ENCODE results near the gene GREB1L.

Gene GREB1L

GRCh38 chr18:21550510-21550970, 308.5 kb downstream of the GREB1L start:
- H3K4me1 ChIP-seq (ENCODE audit: insufficient read depth, insufficient read length): no peaks in the 10 kb centered on the region
- no peaks in the 10 kb centered on the region for H3K27me3 ChIP-seq (ENCODE audit: insufficient read depth, insufficient read length)
- no peak overlapping the region for H3K9ac ChIP-seq (ENCODE audit: insufficient read length, low read depth)
- DNase-seq (ENCODE audit: low read depth, low spot score): no peak
- H3K36me3 ChIP-seq (ENCODE audit: insufficient read depth, insufficient read length, low read length): peaks cover 11% of the 10 kb centered on the region
- no peak overlapping the region for H3K4me3 ChIP-seq (ENCODE audit: insufficient read length, low read depth)
- TF ChIP-seq YY1 (IDR thresholded peaks at IDR 0.05; ENCODE audit: insufficient read depth, insufficient read length): no peak
- TF ChIP-seq ZNF274 (IDR thresholded peaks at IDR 0.05; ENCODE audit: low read depth, low read length): no peak
- no peak for TF ChIP-seq SUZ12 (IDR thresholded peaks at IDR 0.05; ENCODE audit: extremely low read depth, insufficient read depth, insufficient read length)
- no peaks in the 10 kb centered on the region for H3K9me3 ChIP-seq (ENCODE audit: insufficient read depth, low read length)

- no peaks in the 10 kb centered on the region for H3K4me1 ChIP-seq (ENCODE audit: insufficient read depth, insufficient read length)
- H3K9ac ChIP-seq (ENCODE audit: insufficient read length, low read depth): no peak overlapping the region
- no peaks in the 10 kb centered on the region for H3K27me3 ChIP-seq (ENCODE audit: insufficient read depth, insufficient read length)
- H3K36me3 ChIP-seq (ENCODE audit: insufficient read depth, insufficient read length, low read length): peaks cover 40% of the 10 kb centered on the region
- TF ChIP-seq SUZ12 (IDR thresholded peaks at IDR 0.05; ENCODE audit: extremely low read depth, insufficient read depth, insufficient read length) (no peak), ZNF274 (IDR thresholded peaks at IDR 0.05; ENCODE audit: low read depth, low read length) (no peak), YY1 (IDR thresholded peaks at IDR 0.05; ENCODE audit: insufficient read depth, insufficient read length) (no peak)
- no peak for DNase-seq (ENCODE audit: low read depth, low spot score)
- H3K4me3 ChIP-seq (ENCODE audit: insufficient read length, low read depth): no peak overlapping the region
- H3K9me3 ChIP-seq (ENCODE audit: insufficient read depth, low read length): no peaks in the 10 kb centered on the region
Observed at GRCh38 chr18:21557607-21558253, 315.7 kb downstream of the GREB1L start.

- Histone ChIP-seq H3K9me3 (ENCODE audit: insufficient read depth, low read length) (no peaks in the 10 kb centered on the region), H3K27me3 (ENCODE audit: insufficient read depth, insufficient read length) (no peaks in the 10 kb centered on the region), H3K9ac (ENCODE audit: insufficient read length, low read depth) (no peak overlapping the region), H3K36me3 (ENCODE audit: insufficient read depth, insufficient read length, low read length) (peaks cover 49% of the 10 kb centered on the region), H3K4me1 (ENCODE audit: insufficient read depth, insufficient read length) (no peaks in the 10 kb centered on the region), H3K4me3 (ENCODE audit: insufficient read length, low read depth) (no peak overlapping the region)
- DNase-seq (ENCODE audit: low read depth, low spot score): no peak
- TF ChIP-seq SUZ12 (IDR thresholded peaks at IDR 0.05; ENCODE audit: extremely low read depth, insufficient read depth, insufficient read length): no peak
- TF ChIP-seq ZNF274 (IDR thresholded peaks at IDR 0.05; ENCODE audit: low read depth, low read length): no peak
- no peak for TF ChIP-seq YY1 (IDR thresholded peaks at IDR 0.05; ENCODE audit: insufficient read depth, insufficient read length)
Observed at GRCh38 chr18:21559195-21559594, 317.2 kb downstream of the GREB1L start.

GRCh38 chr18:21571772-21572171, 329.7 kb downstream of the GREB1L start:
- DNase-seq (ENCODE audit: low read depth, low spot score): no peak
- H3K4me1 ChIP-seq (ENCODE audit: insufficient read depth, insufficient read length): no peaks in the 10 kb centered on the region
- H3K36me3 ChIP-seq (ENCODE audit: insufficient read depth, insufficient read length, low read length): peaks cover 71% of the 10 kb centered on the region
- TF ChIP-seq SUZ12 (IDR thresholded peaks at IDR 0.05; ENCODE audit: extremely low read depth, insufficient read depth, insufficient read length): no peak
- no peak for TF ChIP-seq YY1 (IDR thresholded peaks at IDR 0.05; ENCODE audit: insufficient read depth, insufficient read length)
- no peak for TF ChIP-seq ZNF274 (IDR thresholded peaks at IDR 0.05; ENCODE audit: low read depth, low read length)
- H3K9me3 ChIP-seq (ENCODE audit: insufficient read depth, low read length): no peaks in the 10 kb centered on the region
- no peaks in the 10 kb centered on the region for H3K27me3 ChIP-seq (ENCODE audit: insufficient read depth, insufficient read length)
- no peak overlapping the region for H3K4me3 ChIP-seq (ENCODE audit: insufficient read length, low read depth)
- no peak overlapping the region for H3K9ac ChIP-seq (ENCODE audit: insufficient read length, low read depth)
